Measurements from ENCODE around the gene MARCHF3. TPM values are rescaled to one million over a fixed set of nuclear protein-coding genes. Genes with fewer than 3 reads are reported as not detected.

The MARCHF3 gene
- total RNA-seq, 1 experiment from 2014 or later = 5.4 TPM

- Mint-ChIP-seq H3K36me3 (ENCODE audit: insufficient read depth, unreplicated experiment) (no peaks in the 10 kb centered on the region), H3K4me3 (ENCODE audit: unreplicated experiment) (no peak overlapping the region), H3K9me3 (ENCODE audit: unreplicated experiment) (no peaks in the 10 kb centered on the region), H3K4me1 (ENCODE audit: insufficient read depth, unreplicated experiment) (no peaks in the 10 kb centered on the region), H3K27ac (ENCODE audit: low read depth, unreplicated experiment) (no peak overlapping the region), H3K27me3 (ENCODE audit: insufficient read depth, unreplicated experiment) (no peaks in the 10 kb centered on the region)
- no peak for DNase-seq (ENCODE audit: unreplicated experiment)
- intact Hi-C loops (cut with micrococcal nuclease) = no loop called here
- ChIA-PET POLR2A (no interaction called here), CTCF (interaction anchor here (0.5 to 1.5 kb wide), 6 partner anchors 9 to 621 kb away, joined by 3 to 7 read pairs (median 4); no protein-coding TSS in a partner anchor)
- no TSS peak for BruUV-seq (replicated peaks)
- TF ChIP-seq CTCF (IDR thresholded peaks at IDR 0.05; ENCODE audit: unreplicated experiment) = no peak
Observed at GRCh38 chr5:126848253-126848652, 182.1 kb downstream of the MARCHF3 start.

DNA sequence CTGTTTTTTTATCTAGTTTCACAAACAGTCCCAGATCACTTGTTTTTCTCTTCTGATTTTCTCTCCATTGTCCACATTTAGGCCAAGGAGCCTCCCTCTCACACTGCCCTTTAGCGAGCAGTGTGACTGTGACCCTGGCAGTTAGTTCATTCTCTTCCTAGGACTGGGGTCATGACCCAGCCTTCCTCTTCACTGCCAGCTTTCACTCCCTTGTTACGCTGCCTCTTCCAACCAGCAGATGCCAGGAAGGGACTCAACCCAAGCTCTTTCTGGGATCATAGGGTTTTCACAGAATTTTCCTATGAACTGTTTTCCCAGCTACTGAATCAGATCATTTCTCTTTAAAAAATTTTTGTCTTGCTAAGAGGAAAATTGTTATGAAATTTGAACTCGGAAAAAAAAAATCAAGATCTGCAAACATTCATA, 182.5 kb downstream of the MARCHF3 start:
- H3K4me1 Mint-ChIP-seq (ENCODE audit: insufficient read depth, unreplicated experiment) = no peaks in the 10 kb centered on the region
- ChIA-PET CTCF (interaction anchor here (0.5 to 1.5 kb wide), 6 partner anchors 9 to 621 kb away, joined by 3 to 7 read pairs (median 4); no protein-coding TSS in a partner anchor), POLR2A (no interaction called here)
- no TSS peak for BruUV-seq (replicated peaks)
- H3K27me3 Mint-ChIP-seq (ENCODE audit: insufficient read depth, unreplicated experiment) = no peaks in the 10 kb centered on the region
- H3K4me3 Mint-ChIP-seq (ENCODE audit: unreplicated experiment) = no peak overlapping the region
- H3K36me3 Mint-ChIP-seq (ENCODE audit: insufficient read depth, unreplicated experiment) = no peaks in the 10 kb centered on the region
- intact Hi-C loops (cut with micrococcal nuclease) = loop anchor here (2.0 kb wide), 1 partner anchor 195 kb away; no protein-coding TSS in a partner anchor
- no peaks in the 10 kb centered on the region for H3K9me3 Mint-ChIP-seq (ENCODE audit: unreplicated experiment)
- no peak overlapping the region for H3K27ac Mint-ChIP-seq (ENCODE audit: low read depth, unreplicated experiment)
- DNase-seq (ENCODE audit: unreplicated experiment) = no peak
- TF ChIP-seq CTCF (IDR thresholded peaks at IDR 0.05; ENCODE audit: unreplicated experiment) = no peak

GRCh38 chr5:126847456-126847820, 182.9 kb downstream of the MARCHF3 start:
- ChIA-PET POLR2A (no interaction called here), CTCF (interaction anchor here (0.7 to 1.2 kb wide), 3 partner anchors 385 to 621 kb away, joined by 3 to 4 read pairs (median 3); no protein-coding TSS in a partner anchor)
- Mint-ChIP-seq H3K27me3 (ENCODE audit: insufficient read depth, unreplicated experiment) (no peaks in the 10 kb centered on the region), H3K4me1 (ENCODE audit: insufficient read depth, unreplicated experiment) (no peaks in the 10 kb centered on the region), H3K27ac (ENCODE audit: low read depth, unreplicated experiment) (no peak overlapping the region), H3K9me3 (ENCODE audit: unreplicated experiment) (no peaks in the 10 kb centered on the region), H3K4me3 (ENCODE audit: unreplicated experiment) (no peak overlapping the region), H3K36me3 (ENCODE audit: insufficient read depth, unreplicated experiment) (no peaks in the 10 kb centered on the region)
- TF ChIP-seq CTCF (IDR thresholded peaks at IDR 0.05; ENCODE audit: unreplicated experiment) = no peak
- no peak for DNase-seq (ENCODE audit: unreplicated experiment)
- intact Hi-C loops (cut with micrococcal nuclease) = loop anchor here (2.0 kb wide), 1 partner anchor 195 kb away; no protein-coding TSS in a partner anchor
- no TSS peak for BruUV-seq (replicated peaks)

- Mint-ChIP-seq H3K4me3 (ENCODE audit: unreplicated experiment) (no peak overlapping the region), H3K4me1 (ENCODE audit: insufficient read depth, unreplicated experiment) (no peaks in the 10 kb centered on the region), H3K9me3 (ENCODE audit: unreplicated experiment) (no peaks in the 10 kb centered on the region), H3K36me3 (ENCODE audit: insufficient read depth, unreplicated experiment) (no peaks in the 10 kb centered on the region), H3K27ac (ENCODE audit: low read depth, unreplicated experiment) (no peak overlapping the region), H3K27me3 (ENCODE audit: insufficient read depth, unreplicated experiment) (no peaks in the 10 kb centered on the region)
- intact Hi-C loops (cut with micrococcal nuclease) = loop anchor here (2.0 kb wide), 1 partner anchor 196 kb away; no protein-coding TSS in a partner anchor
- CTCF ChIA-PET = interaction anchor here (1.2 kb wide), 1 partner anchor 467 kb away, joined by 3 read pairs; no protein-coding TSS in a partner anchor
- BruUV-seq (replicated peaks) = no TSS peak
- no peak for DNase-seq (ENCODE audit: unreplicated experiment)
- POLR2A ChIA-PET = no interaction called here
- no peak for TF ChIP-seq CTCF (IDR thresholded peaks at IDR 0.05; ENCODE audit: unreplicated experiment)
Observed at GRCh38 chr5:126846744-126847455, 183.5 kb downstream of the MARCHF3 start.

Data from MCF 10A (cell line).